ENCODE results near the gene RAPGEF2. TPM values are rescaled to one million over a fixed set of nuclear protein-coding genes. Genes with fewer than 3 reads are reported as not detected.

The RAPGEF2 gene
- polyA plus RNA-seq, 1 experiment: 19.6 TPM

- H3K36me3 ChIP-seq (ENCODE audit: control insufficient read depth, insufficient read depth, low read length): no peaks in the 10 kb centered on the region
- no peak for TF ChIP-seq CTCF (IDR thresholded peaks at IDR 0.05; ENCODE audit: insufficient read depth, low read depth, low read length)
- CTCF ChIA-PET: interaction anchor here (1.0 to 1.1 kb wide), 2 partner anchors 15 to 55 kb away, joined by 3 read pairs; no protein-coding TSS in a partner anchor
- no peak overlapping the region for H3K4me3 ChIP-seq (ENCODE audit: low read depth, low read length)
- POLR2A ChIA-PET: no interaction called here
- no peaks in the 10 kb centered on the region for H3K27me3 ChIP-seq (ENCODE audit: control insufficient read depth, insufficient read depth, low read length)
- no peak for DNase-seq (ENCODE audit: low read depth)
These were observed 18.5 kb downstream of the RAPGEF2 start for GRCh38 chr4:159121371-159121770.

DNA sequence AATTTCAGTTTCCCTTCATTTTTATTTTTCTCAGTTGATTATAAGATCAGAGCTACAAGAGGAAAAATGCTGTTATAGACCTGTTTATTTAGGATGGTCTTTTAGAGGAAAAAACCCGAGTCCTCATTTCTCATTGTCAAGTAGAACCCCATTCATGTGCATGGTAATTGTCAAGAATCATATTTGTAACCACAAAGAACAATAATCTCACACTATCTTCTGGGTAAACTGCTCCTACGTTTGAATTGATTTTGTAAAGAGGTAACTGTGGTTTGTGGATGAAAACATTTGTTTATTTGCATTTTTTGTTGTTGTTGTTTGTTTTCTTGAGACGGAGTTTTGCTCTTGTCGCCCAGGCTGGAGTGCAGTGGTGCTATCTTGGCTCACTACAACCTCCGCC is 23.8 kb downstream of the RAPGEF2 start:
- H3K27me3 ChIP-seq (ENCODE audit: control insufficient read depth, insufficient read depth, low read length): no peaks in the 10 kb centered on the region
- TF ChIP-seq CTCF (IDR thresholded peaks at IDR 0.05; ENCODE audit: insufficient read depth, low read depth, low read length): no peak
- DNase-seq (ENCODE audit: low read depth): no peak
- no peaks in the 10 kb centered on the region for H3K36me3 ChIP-seq (ENCODE audit: control insufficient read depth, insufficient read depth, low read length)
- ChIA-PET POLR2A (no interaction called here), CTCF (no interaction called here)
- H3K4me3 ChIP-seq (ENCODE audit: low read depth, low read length): no peak overlapping the region

GRCh38 chr4:159127745-159128518 is 25.1 kb downstream of the RAPGEF2 start:
- TF ChIP-seq CTCF (IDR thresholded peaks at IDR 0.05; ENCODE audit: insufficient read depth, low read depth, low read length): no peak
- H3K27me3 ChIP-seq (ENCODE audit: control insufficient read depth, insufficient read depth, low read length): no peaks in the 10 kb centered on the region
- DNase-seq (ENCODE audit: low read depth): no peak
- H3K36me3 ChIP-seq (ENCODE audit: control insufficient read depth, insufficient read depth, low read length): no peaks in the 10 kb centered on the region
- no peak overlapping the region for H3K4me3 ChIP-seq (ENCODE audit: low read depth, low read length)
- ChIA-PET POLR2A (no interaction called here), CTCF (no interaction called here)

DNA sequence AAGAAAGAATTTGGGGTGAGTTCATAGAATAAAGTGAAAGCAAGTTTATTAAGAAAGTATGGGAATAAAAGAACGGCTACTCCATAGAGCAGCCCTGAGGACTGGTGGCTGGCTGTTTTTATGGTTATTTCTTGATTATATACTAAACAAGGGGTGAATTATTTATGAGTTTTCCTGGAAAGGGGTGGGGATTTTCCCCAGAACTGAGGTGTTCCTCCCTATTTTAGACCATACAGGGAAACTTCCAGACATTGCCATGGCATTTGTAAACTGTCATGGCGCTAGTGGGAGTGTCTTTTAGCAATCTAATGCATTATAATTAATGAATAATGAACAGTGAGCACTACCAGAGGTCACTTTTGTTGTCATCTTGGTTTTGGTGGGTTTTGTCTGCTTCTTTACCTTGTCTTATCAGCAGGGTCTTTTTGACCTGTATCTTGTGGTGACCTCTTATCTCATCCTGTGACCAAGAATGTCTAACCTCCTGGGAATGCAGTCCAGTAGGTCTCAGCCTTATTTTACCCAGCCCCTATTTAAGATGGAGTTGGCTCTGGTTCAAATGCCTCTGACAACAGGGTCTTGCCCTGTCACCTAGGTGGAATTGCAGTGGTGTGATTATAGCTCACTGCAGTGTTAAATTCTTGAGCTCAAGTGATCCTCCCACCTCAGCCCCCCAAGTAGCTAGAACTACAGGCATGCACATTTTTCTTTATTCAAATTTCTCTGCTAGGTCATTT is 27.1 kb downstream of the RAPGEF2 start:
- ChIA-PET CTCF (interaction anchor here (0.9 kb wide), 1 partner anchor 16 kb away, joined by 3 read pairs; no protein-coding TSS in a partner anchor), POLR2A (no interaction called here)
- TF ChIP-seq CTCF (IDR thresholded peaks at IDR 0.05; ENCODE audit: insufficient read depth, low read depth, low read length): no peak
- Histone ChIP-seq H3K27me3 (ENCODE audit: control insufficient read depth, insufficient read depth, low read length) (no peaks in the 10 kb centered on the region), H3K4me3 (ENCODE audit: low read depth, low read length) (no peak overlapping the region), H3K36me3 (ENCODE audit: control insufficient read depth, insufficient read depth, low read length) (no peaks in the 10 kb centered on the region)
- no peak for DNase-seq (ENCODE audit: low read depth)

DNA sequence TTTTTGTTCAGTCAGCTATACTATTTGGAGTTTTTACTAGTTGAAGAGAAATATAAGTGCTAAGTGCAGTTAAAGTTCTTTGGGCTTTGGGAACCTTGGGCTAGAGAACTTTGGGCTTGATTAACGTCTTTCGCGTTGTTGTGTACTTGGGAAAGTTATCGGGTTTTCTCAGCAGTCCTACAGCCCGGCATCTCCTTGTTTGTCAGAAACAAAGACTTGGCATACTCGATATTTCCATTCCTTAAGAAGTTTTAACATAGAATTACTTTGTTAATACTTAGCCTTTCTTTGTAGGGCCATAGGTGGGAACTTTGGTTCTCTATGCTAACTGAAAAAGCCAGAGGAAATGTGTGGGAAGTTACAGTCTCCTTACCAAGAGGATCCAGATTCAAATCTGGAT is 28.7 kb downstream of the RAPGEF2 start:
- Histone ChIP-seq H3K4me3 (ENCODE audit: low read depth, low read length) (no peak overlapping the region), H3K36me3 (ENCODE audit: control insufficient read depth, insufficient read depth, low read length) (no peaks in the 10 kb centered on the region), H3K27me3 (ENCODE audit: control insufficient read depth, insufficient read depth, low read length) (no peaks in the 10 kb centered on the region)
- no peak for DNase-seq (ENCODE audit: low read depth)
- POLR2A ChIA-PET: no interaction called here
- no peak for TF ChIP-seq CTCF (IDR thresholded peaks at IDR 0.05; ENCODE audit: insufficient read depth, low read depth, low read length)
- CTCF ChIA-PET: interaction anchor here (0.9 kb wide), 2 partner anchors 11 to 53 kb away, joined by 3 to 4 read pairs; no protein-coding TSS in a partner anchor
